ENCODE results near the gene DIAPH2.

- TF ChIP-seq, protein P1, sequence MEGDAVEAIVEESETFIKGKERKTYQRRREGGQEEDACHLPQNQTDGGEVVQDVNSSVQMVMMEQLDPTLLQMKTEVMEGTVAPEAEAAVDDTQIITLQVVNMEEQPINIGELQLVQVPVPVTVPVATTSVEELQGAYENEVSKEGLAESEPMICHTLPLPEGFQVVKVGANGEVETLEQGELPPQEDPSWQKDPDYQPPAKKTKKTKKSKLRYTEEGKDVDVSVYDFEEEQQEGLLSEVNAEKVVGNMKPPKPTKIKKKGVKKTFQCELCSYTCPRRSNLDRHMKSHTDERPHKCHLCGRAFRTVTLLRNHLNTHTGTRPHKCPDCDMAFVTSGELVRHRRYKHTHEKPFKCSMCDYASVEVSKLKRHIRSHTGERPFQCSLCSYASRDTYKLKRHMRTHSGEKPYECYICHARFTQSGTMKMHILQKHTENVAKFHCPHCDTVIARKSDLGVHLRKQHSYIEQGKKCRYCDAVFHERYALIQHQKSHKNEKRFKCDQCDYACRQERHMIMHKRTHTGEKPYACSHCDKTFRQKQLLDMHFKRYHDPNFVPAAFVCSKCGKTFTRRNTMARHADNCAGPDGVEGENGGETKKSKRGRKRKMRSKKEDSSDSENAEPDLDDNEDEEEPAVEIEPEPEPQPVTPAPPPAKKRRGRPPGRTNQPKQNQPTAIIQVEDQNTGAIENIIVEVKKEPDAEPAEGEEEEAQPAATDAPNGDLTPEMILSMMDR (IDR thresholded peaks at IDR 0.05): no peak
- TF ChIP-seq POLR2A (IDR thresholded peaks at IDR 0.05): no peak
Observed at GRCh38 chrX:97060020-97060419, 375.4 kb downstream of the DIAPH2 start.
